AG04449 (cell line): Measurements from ENCODE around the gene LINS1.

Source experiments
- CTCF ChIA-PET: fragments of 350-600 bp; formaldehyde crosslinking; extraction: SDS; loops from one replicate; lab custom pipeline; 2021; ENCODE audit warnings: antibody characterized with exemption; lab: Yijun Ruan, JAX
- POLR2A ChIA-PET: fragments of 400-600, 350-600 bp; formaldehyde crosslinking; extraction: SDS; loops from one replicate; lab custom pipeline; 2020; ENCODE audit warnings: antibody characterized with exemption, inconsistent platforms; lab: Yijun Ruan, JAX
- DNase-seq: peaks from one replicate; pipeline ENCODE4 v3.0.0-alpha.2; 2010; ENCODE audit warnings: low read depth, low spot score
- H3K4me3 ChIP-seq: 2 replicates; pipeline ENCODE4 v1.5.1; 2011; ENCODE audit warnings: low read depth, mild to moderate bottlenecking, control low read depth, low read length
- CTCF ChIP-seq: IDR thresholded peaks from one replicate; pipeline ENCODE4 v1.5.1; 2011; ENCODE audit warnings: mild to moderate bottlenecking, moderate library complexity, low read length, control low read depth, inconsistent platforms; ENCODE audit not compliant: insufficient read depth; ENCODE audit errors: missing control alignments

LINS1 gene

GRCh38 chr15:100614336-100614735, 12.4 kb upstream of the LINS1 start:
- H3K4me3 ChIP-seq: no peak overlapping the region
- DNase-seq: no peak
- no peak for TF ChIP-seq CTCF
- ChIA-PET POLR2A (no interaction called here), CTCF (interaction anchor here (1.7 kb wide), 1 partner anchor 393 kb away, joined by 14 read pairs; no protein-coding TSS in a partner anchor)

- ChIA-PET CTCF (interaction anchor here (2.0 kb wide), 1 partner anchor 395 kb away, joined by 6 read pairs; no protein-coding TSS in a partner anchor), POLR2A (no interaction called here)
- TF ChIP-seq CTCF: no peak
- DNase-seq: no peak
- no peak overlapping the region for H3K4me3 ChIP-seq
Observed at GRCh38 chr15:100613208-100613607, 11.2 kb upstream of the LINS1 start.

- TF ChIP-seq CTCF: no peak
- H3K4me3 ChIP-seq: no peak overlapping the region
- ChIA-PET CTCF (interaction anchor here (2.0 kb wide), 1 partner anchor 396 kb away, joined by 6 read pairs; no protein-coding TSS in a partner anchor), POLR2A (no interaction called here)
- DNase-seq: no peak
Observed at GRCh38 chr15:100612539-100612938, 10.6 kb upstream of the LINS1 start.

- ChIA-PET POLR2A (no interaction called here), CTCF (interaction anchor here (1.0 kb wide), 1 partner anchor 406 kb away, joined by 4 read pairs; no protein-coding TSS in a partner anchor)
- TF ChIP-seq CTCF: no peak
- no peak for DNase-seq
- peak overlapping the region; percentile 86 for H3K4me3 ChIP-seq
Observed at GRCh38 chr15:100602823-100603393, 924 bp upstream of the LINS1 start.

GRCh38 chr15:100601617-100602063, 344 bp downstream of the LINS1 start:
- ChIA-PET POLR2A (interaction anchor here (0.8 kb wide), 1 partner anchor 9 kb away, joined by 3 read pairs; no protein-coding TSS in a partner anchor), CTCF (interaction anchor here (0.9 kb wide), 1 partner anchor 28 kb away, joined by 6 read pairs; no protein-coding TSS in a partner anchor)
- peak overlapping the region; percentile 91 for H3K4me3 ChIP-seq
- no peak for TF ChIP-seq CTCF
- no peak for DNase-seq

- no peak for TF ChIP-seq CTCF
- H3K4me3 ChIP-seq: peak overlapping the region; percentile 91
- ChIA-PET CTCF (no interaction called here), POLR2A (no interaction called here)
- no peak for DNase-seq
Observed at GRCh38 chr15:100601163-100601562, 821 bp downstream of the LINS1 start.
